Transverse colon (tissue), 4 donors: ENCODE results near the gene PCDHB12. TPM values are rescaled to one million over a fixed set of nuclear protein-coding genes. Genes with fewer than 3 reads are reported as not detected.
"Not testable (repeated sequence)": the region's sequence is repeated elsewhere in the genome, so short reads cannot be mapped to it uniquely, and the experiment has no call there.

ENCODE experiments used
- DNase-seq: peaks from one replicate; pipeline ENCODE4 v3.0.0-alpha.2; 2019
- H3K27ac ChIP-seq, 4 donors: fragments of 200-600 bp; sonication (generic); 2 replicates each; pipeline ENCODE4 v1.5.1; 2016 to 2018; ENCODE audit warnings: inconsistent platforms in 4 of 4
- H3K27me3 ChIP-seq: fragments of 200-600 bp; sonication (generic); 2 replicates; pipeline ENCODE4 v1.5.1; 2017; ENCODE audit warnings: inconsistent platforms
- H3K36me3 ChIP-seq, 4 donors: fragments of 200-600 bp; sonication (generic); 2 replicates each; pipeline ENCODE4 v1.5.1; 2017 to 2019; ENCODE audit warnings: inconsistent platforms in 4 of 4
- H3K4me1 ChIP-seq, 4 donors: fragments of 200-600 bp; sonication (generic); 2 replicates each; pipeline ENCODE4 v1.5.1; 2017 to 2020; ENCODE audit warnings: inconsistent platforms in 4 of 4
- H3K4me3 ChIP-seq, 4 donors: fragments of 200-600 bp; sonication (generic); 1 replicate in 1 of 4; 2 replicates in 3 of 4; pipeline versions ENCODE4 v1.5.1 to v1.6.1; 2017 to 2019; ENCODE audit warnings: inconsistent platforms in 4 of 4
- H3K9me3 ChIP-seq, 2 donors: fragments of 200-600 bp; sonication (generic); 2 replicates each; pipeline ENCODE4 v1.5.1; 2017 to 2019; ENCODE audit warnings: inconsistent platforms in 2 of 2
- CTCF ChIP-seq, 5 experiments: fragments of 200-600 bp in 3 of 5; fragments of 450-650 bp in 2 of 5; sonication (generic) in 3 of 5; IDR thresholded peaks; 1 replicate in 2 of 5; 2 replicates in 3 of 5; pipeline ENCODE4 v1.5.1; 2016 to 2017; ENCODE audit warnings: antibody characterized with exemption in 5 of 5, inconsistent platforms in 3 of 5, mild to moderate bottlenecking in 2 of 5, moderate library complexity in 1 of 5
- EP300 ChIP-seq: sonication (generic); formaldehyde crosslinking; IDR thresholded peaks from one replicate; pipeline ENCODE4 v1.6.1; 2017; ENCODE audit warnings: antibody characterized with exemption, low read depth
- POLR2A ChIP-seq: fragments of 450-650 bp; IDR thresholded peaks from one replicate; pipeline ENCODE4 v1.6.1; 2016; ENCODE audit warnings: antibody characterized with exemption, mild to moderate bottlenecking, moderate library complexity
- POLR2AphosphoS5 ChIP-seq, 3 donors: sonication (generic); formaldehyde crosslinking; IDR thresholded peaks; one replicate each; pipeline ENCODE4 v1.6.1; 2016; ENCODE audit warnings: antibody characterized with exemption in 3 of 3
- WGBS, 2 donors: methylation state at CpG; one replicate each; pipeline ENCODE4 v1.1.5; 2018; ENCODE audit warnings: low coverage in 1 of 2; 5-methylcytosine and 5-hydroxymethylcytosine counted together
- in situ Hi-C, 4 donors: fragments of 200-750 bp; cut with MboI; loops; one replicate each; pipeline versions ENCODE4 v1.15.0 to v1.15.1; 2017; ENCODE audit warnings: low sequenced_read_pairs in 3 of 4, low pct_ligation_motif_present in 1 of 4, low pct_unique_long_range_greater_than_20kb in 1 of 4
- intact Hi-C: fragments of 100-400 bp; cut with DNase I; formaldehyde crosslinking; loops from one replicate; pipeline ENCODE4 v1.15.1; 2023; ENCODE audit warnings: low total_unique reads
- total RNA-seq, 4 donors: library from RNA; depleted of rRNA; stranded (reverse); fragments of >200 nt; gene quantifications; one replicate each; pipeline ENCODE4 v1.1.0, GENCODE V29; 2016

Gene PCDHB12
- total RNA-seq, 4 donors from 2014 or later, result 0.40 to 1.9 (median 1.1) TPM

DNA sequence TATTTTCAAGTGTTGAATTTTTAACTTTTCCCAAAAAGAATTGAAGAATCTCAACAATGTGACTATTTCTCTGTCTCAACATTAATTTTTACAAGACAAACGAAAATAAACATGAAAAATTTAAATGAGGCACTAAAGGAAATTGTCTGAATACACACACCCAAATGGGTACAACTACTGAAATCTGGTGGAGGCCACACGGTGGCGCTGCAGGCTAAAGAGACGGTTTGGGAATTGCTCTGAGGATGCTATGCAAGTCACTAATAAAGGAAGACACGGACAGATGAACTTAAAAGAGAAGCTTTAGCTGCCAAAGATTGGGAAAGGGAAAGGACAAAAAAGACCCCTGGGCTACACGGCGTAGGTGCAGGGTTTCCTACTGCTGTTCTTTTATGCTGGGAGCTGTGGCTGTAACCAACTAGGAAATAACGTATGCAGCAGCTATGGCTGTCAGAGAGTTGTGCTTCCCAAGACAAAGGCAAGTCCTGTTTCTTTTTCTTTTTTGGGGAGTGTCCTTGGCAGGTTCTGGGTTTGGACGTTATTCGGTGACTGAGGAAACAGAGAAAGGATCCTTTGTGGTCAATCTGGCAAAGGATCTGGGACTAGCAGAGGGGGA, 16.3 kb upstream of the PCDHB12 start, which contains the start of gene PCDHB10:
Gene PCDHB10, plus strand, starts transcription at position 244 of the 616 bp plus-strand sequence. Its CDS starts 200 bp downstream, at position 444.
- Histone ChIP-seq H3K4me3 (no peak within 1 kb of the TSS), H3K4me1 (no peaks in the 10 kb centered on the region), H3K27me3 (peaks cover 4% of the 10 kb centered on the region), H3K36me3 (no peaks in the 10 kb centered on the region), H3K9me3 (peaks cover 21 to 52% of the 10 kb centered on the region in 2 donors), H3K27ac (no peak within 1 kb of the TSS)
- TF ChIP-seq POLR2A (no peak), EP300 (no peak), POLR2AphosphoS5 (IDR thresholded peaks at IDR 0.05) (no peak), CTCF (IDR thresholded peaks at IDR 0.05) (peak in 3 of 5 experiments; percentile 14 to 32 (median 31))
- 4 to 18% methylated on average over 5 to 9 of the region's 10 CpGs for WGBS, 2 donors
- intact Hi-C loops, result no loop called here
- in situ Hi-C loops, result no loop called here
- no peak for DNase-seq

DNA sequence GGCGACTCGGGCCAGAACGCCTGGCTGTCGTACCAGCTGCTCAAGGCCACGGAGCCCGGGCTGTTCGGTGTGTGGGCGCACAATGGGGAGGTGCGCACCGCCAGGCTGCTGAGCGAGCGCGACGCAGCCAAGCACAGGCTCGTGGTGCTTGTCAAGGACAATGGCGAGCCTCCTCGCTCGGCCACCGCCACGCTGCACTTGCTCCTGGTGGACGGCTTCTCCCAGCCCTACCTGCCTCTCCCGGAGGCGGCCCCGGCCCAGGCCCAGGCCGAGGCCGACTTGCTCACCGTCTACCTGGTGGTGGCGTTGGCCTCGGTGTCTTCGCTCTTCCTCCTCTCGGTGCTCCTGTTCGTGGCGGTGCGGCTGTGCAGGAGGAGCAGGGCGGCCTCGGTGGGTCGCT, 14.2 kb upstream of the PCDHB12 start:
- H3K36me3 ChIP-seq, H3K4me1 ChIP-seq, H3K27me3 ChIP-seq, H3K4me3 ChIP-seq, DNase-seq, in situ Hi-C loops, H3K27ac ChIP-seq, intact Hi-C loops: not testable (repeated sequence)
- H3K9me3 ChIP-seq, result peaks cover 33 to 53% of the 10 kb centered on the region in 2 donors
- WGBS, 2 donors, result 79% methylated on average over 16 of the region's 37 CpGs; no CpG with 5 or more reads in 1 of the 2 donors

DNA sequence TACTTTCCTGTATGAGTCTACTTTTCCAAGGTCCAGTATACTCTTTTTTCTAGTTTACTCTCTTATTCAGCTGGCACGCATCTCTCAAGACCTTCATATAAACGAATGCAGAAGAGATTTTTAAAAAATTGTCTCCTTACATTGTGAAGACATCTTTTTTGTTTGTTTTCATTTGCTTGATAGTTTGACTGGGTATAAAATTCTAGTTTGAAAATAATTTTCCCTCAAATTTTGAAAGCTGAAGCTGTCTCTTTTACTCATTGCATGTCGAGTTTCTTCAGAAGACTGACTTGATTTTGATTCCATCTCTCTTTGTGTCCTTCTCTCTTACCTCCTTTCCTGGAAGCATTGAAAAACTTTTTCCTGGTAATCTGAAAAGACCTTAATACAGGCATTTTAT, 12.2 kb upstream of the PCDHB12 start:
- Histone ChIP-seq H3K9me3 (peaks cover 40 to 57% of the 10 kb centered on the region in 2 donors), H3K27ac (no peak overlapping the region), H3K4me1 (no peaks in the 10 kb centered on the region), H3K4me3 (no peak overlapping the region), H3K36me3 (no peaks in the 10 kb centered on the region), H3K27me3 (no peaks in the 10 kb centered on the region)
- 48 to 51% methylated on average over 3 of the region's 3 CpGs for WGBS, 2 donors
- TF ChIP-seq POLR2A (no peak), POLR2AphosphoS5 (IDR thresholded peaks at IDR 0.05) (no peak), EP300 (no peak), CTCF (IDR thresholded peaks at IDR 0.05) (no peak)
- intact Hi-C loops, result no loop called here
- in situ Hi-C loops, result no loop called here
- DNase-seq, result no peak

- in situ Hi-C loops, result loop anchor here (25.0 kb wide), 2 partner anchors 188 to 363 kb away; partner anchors contain the start of genes PCDHGA7 (in 1 of the 4), PCDHGA8 (in 1 of the 4), PCDHGB4 (in 1 of the 4) and PCDHGB5 (in 1 of the 4)
- intact Hi-C loops, result no loop called here
Observed at GRCh38 chr5:141199359-141200235, 8.9 kb upstream of the PCDHB12 start, which contains the start of gene PCDHB11. PCDHB11 (plus strand) TSS chr5:141199627; CDS start chr5:141199775, 148 bp downstream.

GRCh38 chr5:141201126-141201525, 7.4 kb upstream of the PCDHB12 start:
- H3K27ac ChIP-seq, intact Hi-C loops, H3K4me3 ChIP-seq, H3K4me1 ChIP-seq, DNase-seq, H3K36me3 ChIP-seq, H3K27me3 ChIP-seq: not testable (repeated sequence)
- H3K9me3 ChIP-seq, result peaks cover 34 to 48% of the 10 kb centered on the region in 2 donors
- in situ Hi-C loops, result loop anchor here (25.0 kb wide), 2 partner anchors 186 to 361 kb away; partner anchors contain the start of genes PCDHGA7 (in 1 of the 4), PCDHGA8 (in 1 of the 4), PCDHGB4 (in 1 of the 4) and PCDHGB5 (in 1 of the 4)
- 71% methylated on average over 17 of the region's 38 CpGs; no CpG with 5 or more reads in 1 of the 2 donors for WGBS, 2 donors

More at GRCh38 chr5:141199359-141200235, 8.9 kb upstream of the PCDHB12 start, which contains the start of gene PCDHB11:
- no peak within 1 kb of the TSS for H3K27ac ChIP-seq
- TF ChIP-seq POLR2AphosphoS5 (IDR thresholded peaks at IDR 0.05) (no peak), CTCF (IDR thresholded peaks at IDR 0.05) (peak in 1 of 5 experiments; percentile 6), POLR2A (no peak), EP300 (no peak)
- no peak within 1 kb of the TSS for H3K4me3 ChIP-seq
- no peaks in the 10 kb centered on the region for H3K36me3 ChIP-seq
- WGBS, 2 donors, result 51 to 60% methylated on average over 16 to 21 of the region's 21 CpGs
- H3K9me3 ChIP-seq, result peaks cover 41 to 61% of the 10 kb centered on the region in 2 donors
- H3K4me1 ChIP-seq, result no peaks in the 10 kb centered on the region
- H3K27me3 ChIP-seq, result no peaks in the 10 kb centered on the region
- no peak for DNase-seq

- 67% methylated on average over 16 of the region's 35 CpGs; no CpG with 5 or more reads in 1 of the 2 donors for WGBS, 2 donors
- in situ Hi-C loops, result loop anchor here (25.0 kb wide), 2 partner anchors 186 to 361 kb away; partner anchors contain the start of genes PCDHGA7 (in 1 of the 4), PCDHGA8 (in 1 of the 4), PCDHGB4 (in 1 of the 4) and PCDHGB5 (in 1 of the 4)
- intact Hi-C loops, H3K36me3 ChIP-seq, H3K27ac ChIP-seq, H3K4me3 ChIP-seq, H3K27me3 ChIP-seq, H3K4me1 ChIP-seq, DNase-seq: not testable (repeated sequence)
- H3K9me3 ChIP-seq, result peaks cover 29 to 43% of the 10 kb centered on the region in 2 donors
Observed at GRCh38 chr5:141201646-141202045, 6.9 kb upstream of the PCDHB12 start.
